H9 (cell line): ENCODE data around the gene CFAP99. TPM values are rescaled to one million over a fixed set of nuclear protein-coding genes. Genes with fewer than 3 reads are reported as not detected.

Experiments
- DNase-seq: peaks from one replicate; pipeline ENCODE4 v3.0.0-alpha.2; 2017
- H2AFZ ChIP-seq: one replicate; pipeline ENCODE4 v1.6.1; 2013; ENCODE audit warnings: mild to moderate bottlenecking, low read length, control low read depth, moderate library complexity
- H2AK5ac ChIP-seq: 2 replicates; pipeline ENCODE4 v1.6.1; 2013; ENCODE audit warnings: low read length, control low read depth, mixed read lengths; ENCODE audit not compliant: insufficient read length
- H2BK120ac ChIP-seq: one replicate; pipeline ENCODE4 v1.6.1; 2013; ENCODE audit warnings: low read depth, mild to moderate bottlenecking, low read length, control low read depth, inconsistent platforms; ENCODE audit not compliant: poor library complexity, severe bottlenecking
- H2BK12ac ChIP-seq: 2 replicates; pipeline ENCODE4 v1.6.1; 2013; ENCODE audit warnings: low read length, control low read depth, mixed read lengths, low read depth; ENCODE audit not compliant: insufficient read length
- H2BK15ac ChIP-seq: 2 replicates; pipeline ENCODE4 v1.6.1; 2013; ENCODE audit warnings: low read depth, low read length, control low read depth
- H2BK20ac ChIP-seq: one replicate; pipeline ENCODE4 v1.6.1; 2013; ENCODE audit warnings: low read depth, mild to moderate bottlenecking, low read length, control low read depth, inconsistent platforms; ENCODE audit not compliant: poor library complexity, severe bottlenecking
- H2BK5ac ChIP-seq: 2 replicates; pipeline ENCODE4 v1.6.1; 2013; ENCODE audit warnings: low read length, control low read depth, mixed read lengths; ENCODE audit not compliant: insufficient read length
- H3K14ac ChIP-seq: 2 replicates; pipeline ENCODE4 v1.6.1; 2013; ENCODE audit warnings: low read length, control low read depth; ENCODE audit not compliant: insufficient read depth
- H3K18ac ChIP-seq: 2 replicates; pipeline ENCODE4 v1.6.1; 2013; ENCODE audit warnings: low read depth, mild to moderate bottlenecking, mixed read lengths, low read length, control low read depth; ENCODE audit not compliant: insufficient read length
- H3K23ac ChIP-seq: 2 replicates; pipeline ENCODE4 v1.6.1; 2013; ENCODE audit warnings: low read length, control low read depth, mixed read lengths, low read depth; ENCODE audit not compliant: insufficient read length
- H3K23me2 ChIP-seq: 2 replicates; pipeline ENCODE4 v1.6.1; 2013; ENCODE audit warnings: low read depth, mild to moderate bottlenecking, mixed read lengths, low read length, control low read depth; ENCODE audit not compliant: insufficient read length, poor library complexity, severe bottlenecking
- H3K27ac ChIP-seq: 2 replicates; pipeline ENCODE4 v1.5.1; 2013; ENCODE audit warnings: low read length, control low read depth, mixed read lengths, low read depth; ENCODE audit not compliant: insufficient read length
- H3K27me3 ChIP-seq: 2 replicates; pipeline ENCODE4 v1.6.1; 2013; ENCODE audit warnings: low read length, control low read depth, inconsistent platforms; ENCODE audit not compliant: insufficient read depth
- H3K4ac ChIP-seq: 2 replicates; pipeline ENCODE4 v1.6.1; 2013; ENCODE audit warnings: low read depth, mild to moderate bottlenecking, control low read depth, inconsistent platforms, low read length, moderate library complexity
- H3K4me1 ChIP-seq: 2 replicates; pipeline ENCODE4 v1.6.1; 2013; ENCODE audit warnings: low read length, control low read depth, inconsistent platforms; ENCODE audit not compliant: insufficient read depth
- H3K4me2 ChIP-seq: 2 replicates; pipeline ENCODE4 v1.6.1; 2013; ENCODE audit warnings: low read length, control low read depth, mixed read lengths; ENCODE audit not compliant: insufficient read length, insufficient read depth
- H3K56ac ChIP-seq: 2 replicates; pipeline ENCODE4 v1.6.1; 2013; ENCODE audit warnings: low read depth, mild to moderate bottlenecking, mixed read lengths, low read length, control low read depth; ENCODE audit not compliant: insufficient read length
- H3K79me1 ChIP-seq: 2 replicates; pipeline ENCODE4 v1.6.1; 2013; ENCODE audit warnings: low read depth, mild to moderate bottlenecking, moderate library complexity, low read length, control low read depth, inconsistent platforms; ENCODE audit not compliant: insufficient read depth, poor library complexity, severe bottlenecking
- H3K79me2 ChIP-seq: 2 replicates; pipeline ENCODE4 v1.6.1; 2013; ENCODE audit warnings: low read length, control low read depth, inconsistent platforms; ENCODE audit not compliant: insufficient read depth
- H3K9ac ChIP-seq: 2 replicates; pipeline ENCODE4 v1.6.1; 2013; ENCODE audit warnings: low read length, control low read depth, mixed read lengths; ENCODE audit not compliant: insufficient read length; ENCODE audit errors: extremely low read depth
- H3K9me3 ChIP-seq: one replicate; pipeline ENCODE4 v1.6.1; 2013; ENCODE audit warnings: low read depth, low read length, inconsistent platforms; ENCODE audit not compliant: control insufficient read depth
- H3T11ph ChIP-seq: one replicate; pipeline ENCODE4 v1.6.1; 2013; ENCODE audit warnings: mild to moderate bottlenecking, low read length, control low read depth, inconsistent platforms
- H4K20me1 ChIP-seq: one replicate; pipeline ENCODE4 v1.6.1; 2013; ENCODE audit not compliant: control insufficient read depth, insufficient read length, insufficient read depth
- H4K5ac ChIP-seq: 2 replicates; pipeline ENCODE4 v1.6.1; 2013; ENCODE audit warnings: low read depth, mild to moderate bottlenecking, mixed read lengths, low read length, control low read depth; ENCODE audit not compliant: insufficient read length
- H4K8ac ChIP-seq: replicated peaks from 2 replicates; pipeline ENCODE4 v1.6.1; 2013; ENCODE audit warnings: low read length, control low read depth, mixed read lengths, low read depth; ENCODE audit not compliant: insufficient read length
- H4K91ac ChIP-seq: 2 replicates; pipeline ENCODE4 v1.6.1; 2013; ENCODE audit warnings: low read depth, mild to moderate bottlenecking, moderate library complexity, mixed read lengths, low read length, control low read depth; ENCODE audit not compliant: insufficient read length
- H3K27ac Mint-ChIP-seq, 3 experiments: 2 replicates in 2 of 3; 3 replicates in 1 of 3; pipeline ENCODE4 v1.8.0; 2020 to 2021; ENCODE audit warnings: mixed read lengths in 3 of 3, mild to moderate bottlenecking in 1 of 3, moderate library complexity in 1 of 3
- H3K27me3 Mint-ChIP-seq: 2 replicates; pipeline ENCODE4 v1.8.0; 2021; ENCODE audit warnings: low read depth, mild to moderate bottlenecking, moderate library complexity, mixed read lengths
- H3K36me3 Mint-ChIP-seq, 3 experiments: 2 replicates in 2 of 3; 3 replicates in 1 of 3; pipeline ENCODE4 v1.8.0; 2020 to 2021; ENCODE audit warnings: low read depth in 3 of 3, mixed read lengths in 3 of 3; ENCODE audit not compliant: insufficient read depth in 1 of 3
- H3K4me1 Mint-ChIP-seq, 2 experiments: 2 replicates each; pipeline ENCODE4 v1.8.0; 2020; ENCODE audit warnings: mixed read lengths in 2 of 2
- H3K4me3 Mint-ChIP-seq, 2 experiments: 2 replicates in 1 of 2; 3 replicates in 1 of 2; pipeline ENCODE4 v1.8.0; 2020 to 2021; ENCODE audit warnings: mild to moderate bottlenecking in 2 of 2, mixed read lengths in 2 of 2, moderate library complexity in 1 of 2
- H3K9me3 Mint-ChIP-seq, 2 experiments: 2 replicates in 1 of 2; 3 replicates in 1 of 2; pipeline ENCODE4 v1.8.0; 2020; ENCODE audit warnings: mild to moderate bottlenecking in 2 of 2, mixed read lengths in 2 of 2, moderate library complexity in 1 of 2
- CTCF ChIP-seq: fragments of 200-600 bp; sonication (generic); conservative IDR thresholded peaks from 3 replicates; pipeline ENCODE4 v1.8.0; 2021; ENCODE audit warnings: antibody characterized with exemption, mild to moderate bottlenecking
- WGBS: extraction: QIAGEN DNeasy Blood & Tissue Kit; methylation state at CpG from one replicate; pipeline ENCODE4 v1.1.7; 2013; ENCODE audit warnings: missing lambda C conversion rate, low lambda C conversion rate, mixed read lengths; ENCODE audit not compliant: insufficient read length; ENCODE audit errors: extremely low coverage; 5-methylcytosine and 5-hydroxymethylcytosine counted together
- total RNA-seq: library from RNA; stranded (reverse); gene quantifications from 2 replicates; pipeline ENCODE4 v1.2.1, GENCODE V29; 2021

CFAP99 gene
- total RNA-seq, 1 experiment from 2014 or later, result 0.35 TPM

GRCh38 chr4:2510351-2511259, 91.8 kb downstream of the CFAP99 start:
- H4K8ac ChIP-seq, result no peak overlapping the region
- H3K27me3 ChIP-seq, result no peaks in the 10 kb centered on the region
- peaks cover 9% of the 10 kb centered on the region for H3K79me1 ChIP-seq
- peaks cover 58 to 80% (median 76%) of the 10 kb centered on the region in 3 experiments; a peak in 6 of 7 replicates for H3K36me3 Mint-ChIP-seq
- H3K14ac ChIP-seq, result no peak overlapping the region
- H2BK120ac ChIP-seq, result no peak overlapping the region
- H3K9me3 Mint-ChIP-seq, result no peaks in the 10 kb centered on the region; a peak in 1 of 5 replicates
- H2BK12ac ChIP-seq, result no peak overlapping the region
- no peak overlapping the region for H3K18ac ChIP-seq
- no peak overlapping the region for H2BK15ac ChIP-seq
- no peak overlapping the region for H3K4me3 Mint-ChIP-seq
- H2BK5ac ChIP-seq, result no peak overlapping the region
- no peaks in the 10 kb centered on the region for H3K27me3 Mint-ChIP-seq
- H2AFZ ChIP-seq, result no peak overlapping the region
- H3T11ph ChIP-seq, result no peak overlapping the region
- no peaks in the 10 kb centered on the region; a peak in 1 of 4 replicates for H3K4me1 Mint-ChIP-seq
- H3K23ac ChIP-seq, result no peak overlapping the region
- no peaks in the 10 kb centered on the region for H3K79me2 ChIP-seq
- H3K9ac ChIP-seq, result no peak overlapping the region
- no peak overlapping the region for H3K4me2 ChIP-seq
- H3K27ac ChIP-seq, result no peak overlapping the region
- no peaks in the 10 kb centered on the region for H4K20me1 ChIP-seq
- H3K4me1 ChIP-seq, result no peaks in the 10 kb centered on the region
- DNase-seq, result no peak
- H3K9me3 ChIP-seq, result no peaks in the 10 kb centered on the region
- H3K56ac ChIP-seq, result no peak overlapping the region
- H4K5ac ChIP-seq, result no peak overlapping the region
- H4K91ac ChIP-seq, result no peak overlapping the region
- no peak overlapping the region for H3K4ac ChIP-seq
- no peaks in the 10 kb centered on the region for H3K23me2 ChIP-seq
- TF ChIP-seq CTCF, result no peak
- WGBS, result no CpG with 5 or more reads among the region's 13 CpGs
- H2AK5ac ChIP-seq, result no peak overlapping the region
- peak overlapping the region; percentile 37 to 58 (median 48); a peak in 5 of 7 replicates for H3K27ac Mint-ChIP-seq
- no peak overlapping the region for H2BK20ac ChIP-seq
